Progenitor cell of endocrine pancreas (in vitro differentiated cells): ENCODE results near the gene ITIH1. TPM values are rescaled to one million over a fixed set of nuclear protein-coding genes. Genes with fewer than 3 reads are reported as not detected.

ENCODE experiments used
- DNase-seq: peaks from one replicate; pipeline ENCODE4 v3.0.0; 2021; ENCODE audit warnings: low spot score; ENCODE audit not compliant: unreplicated experiment
- H3K27ac Mint-ChIP-seq: 2 replicates; pipeline ENCODE4 v1.8.0; 2021; ENCODE audit warnings: mild to moderate bottlenecking, moderate library complexity, mixed read lengths
- H3K27me3 Mint-ChIP-seq: 2 replicates; pipeline ENCODE4 v1.8.0; 2021; ENCODE audit warnings: mixed read lengths
- H3K36me3 Mint-ChIP-seq: 2 replicates; pipeline ENCODE4 v1.8.0; 2022; ENCODE audit warnings: mixed read lengths; ENCODE audit not compliant: insufficient read depth
- H3K4me1 Mint-ChIP-seq: 2 replicates; pipeline ENCODE4 v1.8.0; 2021; ENCODE audit warnings: low read depth, mixed read lengths
- H3K4me3 Mint-ChIP-seq: 2 replicates; pipeline ENCODE4 v1.8.0; 2021; ENCODE audit warnings: low read depth, mild to moderate bottlenecking, moderate library complexity, mixed read lengths
- H3K9me3 Mint-ChIP-seq: 2 replicates; pipeline ENCODE4 v1.8.0; 2021; ENCODE audit warnings: low read depth, mixed read lengths
- total RNA-seq: library from RNA; stranded (reverse); gene quantifications from 2 replicates; pipeline ENCODE4 v1.2.1, GENCODE V29; 2021
- TF ChIP-seq, protein P1 (sequence below): fragments of 200-600 bp; sonication (generic); IDR thresholded peaks from one replicate; pipeline ENCODE4 v1.5.0; 2021; ENCODE audit warnings: antibody characterized with exemption, mild to moderate bottlenecking; ENCODE audit not compliant: unreplicated experiment

ITIH1 gene
- total RNA-seq, 1 donor from 2014 or later = 14.1 TPM

DNA sequence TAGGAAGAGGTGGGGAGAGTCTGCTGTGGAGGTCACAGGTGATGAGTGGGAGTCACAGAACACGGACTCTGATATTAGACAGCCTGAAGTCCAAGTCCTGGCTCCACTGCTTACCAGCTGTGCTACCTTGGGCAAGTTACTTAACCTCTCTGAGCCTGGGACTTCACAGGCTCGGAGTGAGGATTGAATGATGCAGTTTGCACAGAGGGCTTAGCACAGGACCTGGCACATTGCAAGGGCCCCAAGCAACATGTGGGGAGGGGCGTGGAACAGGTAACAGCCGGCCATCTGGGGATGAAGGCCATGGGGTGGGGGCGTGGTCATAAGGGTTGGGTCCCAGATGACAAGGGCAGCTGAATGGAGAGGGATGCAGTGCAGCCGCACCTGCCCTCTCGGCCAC, 12.9 kb downstream of the ITIH1 start:
- TF ChIP-seq, protein P1, sequence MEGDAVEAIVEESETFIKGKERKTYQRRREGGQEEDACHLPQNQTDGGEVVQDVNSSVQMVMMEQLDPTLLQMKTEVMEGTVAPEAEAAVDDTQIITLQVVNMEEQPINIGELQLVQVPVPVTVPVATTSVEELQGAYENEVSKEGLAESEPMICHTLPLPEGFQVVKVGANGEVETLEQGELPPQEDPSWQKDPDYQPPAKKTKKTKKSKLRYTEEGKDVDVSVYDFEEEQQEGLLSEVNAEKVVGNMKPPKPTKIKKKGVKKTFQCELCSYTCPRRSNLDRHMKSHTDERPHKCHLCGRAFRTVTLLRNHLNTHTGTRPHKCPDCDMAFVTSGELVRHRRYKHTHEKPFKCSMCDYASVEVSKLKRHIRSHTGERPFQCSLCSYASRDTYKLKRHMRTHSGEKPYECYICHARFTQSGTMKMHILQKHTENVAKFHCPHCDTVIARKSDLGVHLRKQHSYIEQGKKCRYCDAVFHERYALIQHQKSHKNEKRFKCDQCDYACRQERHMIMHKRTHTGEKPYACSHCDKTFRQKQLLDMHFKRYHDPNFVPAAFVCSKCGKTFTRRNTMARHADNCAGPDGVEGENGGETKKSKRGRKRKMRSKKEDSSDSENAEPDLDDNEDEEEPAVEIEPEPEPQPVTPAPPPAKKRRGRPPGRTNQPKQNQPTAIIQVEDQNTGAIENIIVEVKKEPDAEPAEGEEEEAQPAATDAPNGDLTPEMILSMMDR = no peak
- no peak for DNase-seq
- Mint-ChIP-seq H3K4me3 (no peak overlapping the region), H3K27ac (no peak overlapping the region), H3K4me1 (peaks cover 10% of the 10 kb centered on the region), H3K27me3 (peaks cover 3% of the 10 kb centered on the region), H3K36me3 (no peaks in the 10 kb centered on the region), H3K9me3 (no peaks in the 10 kb centered on the region)

DNA sequence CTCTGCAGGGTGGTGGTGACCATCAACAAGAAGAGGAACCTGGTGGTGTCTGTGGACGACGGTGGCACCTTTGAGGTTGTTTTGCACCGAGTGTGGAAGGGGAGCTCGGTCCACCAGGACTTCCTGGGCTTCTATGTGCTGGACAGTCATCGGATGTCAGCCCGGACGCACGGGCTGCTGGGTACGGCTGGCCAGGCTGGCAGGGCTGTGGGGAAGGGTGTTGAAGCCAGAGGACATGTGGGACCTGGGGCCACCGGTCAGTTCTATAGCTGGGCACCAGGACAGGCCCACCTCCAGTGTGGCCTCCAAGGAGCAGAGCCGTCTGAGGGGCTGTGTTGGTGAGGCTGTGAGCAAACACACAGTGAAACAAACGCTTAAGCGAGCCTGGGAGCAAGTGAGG, 13.3 kb downstream of the ITIH1 start:
- no peak overlapping the region for H3K4me3 Mint-ChIP-seq

DNA sequence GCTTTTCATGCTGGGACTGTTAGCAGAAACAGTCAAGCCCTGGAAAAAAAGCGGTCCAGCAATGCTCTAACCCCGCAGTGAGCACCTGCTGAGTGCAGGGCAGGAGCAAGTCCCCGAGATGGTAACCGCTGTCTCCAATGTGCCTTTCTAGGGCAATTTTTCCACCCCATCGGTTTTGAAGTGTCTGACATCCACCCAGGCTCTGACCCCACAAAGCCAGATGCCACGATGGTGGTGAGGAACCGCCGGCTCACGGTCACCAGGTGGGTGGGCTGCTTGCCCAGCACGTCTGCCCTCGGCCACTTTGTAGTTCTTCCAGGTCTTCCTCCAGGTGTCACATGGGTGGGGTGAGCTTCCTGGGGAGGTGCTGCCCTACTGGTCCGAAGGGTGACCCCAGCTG, 14.0 kb downstream of the ITIH1 start:
- H3K27me3 Mint-ChIP-seq = peaks cover 3% of the 10 kb centered on the region
- TF ChIP-seq, protein P1 = no peak
- H3K27ac Mint-ChIP-seq = no peak overlapping the region
- H3K9me3 Mint-ChIP-seq = no peaks in the 10 kb centered on the region
- H3K4me1 Mint-ChIP-seq = peaks cover 10% of the 10 kb centered on the region
- H3K4me3 Mint-ChIP-seq = no peak overlapping the region
- no peaks in the 10 kb centered on the region for H3K36me3 Mint-ChIP-seq
- no peak for DNase-seq

More for the DNA sequence above, 13.3 kb downstream of the ITIH1 start:
- Mint-ChIP-seq H3K4me1 (peaks cover 10% of the 10 kb centered on the region), H3K9me3 (no peaks in the 10 kb centered on the region), H3K27ac (no peak overlapping the region), H3K27me3 (peaks cover 3% of the 10 kb centered on the region), H3K36me3 (no peaks in the 10 kb centered on the region)
- DNase-seq = no peak
- TF ChIP-seq, protein P1 = no peak

DNA sequence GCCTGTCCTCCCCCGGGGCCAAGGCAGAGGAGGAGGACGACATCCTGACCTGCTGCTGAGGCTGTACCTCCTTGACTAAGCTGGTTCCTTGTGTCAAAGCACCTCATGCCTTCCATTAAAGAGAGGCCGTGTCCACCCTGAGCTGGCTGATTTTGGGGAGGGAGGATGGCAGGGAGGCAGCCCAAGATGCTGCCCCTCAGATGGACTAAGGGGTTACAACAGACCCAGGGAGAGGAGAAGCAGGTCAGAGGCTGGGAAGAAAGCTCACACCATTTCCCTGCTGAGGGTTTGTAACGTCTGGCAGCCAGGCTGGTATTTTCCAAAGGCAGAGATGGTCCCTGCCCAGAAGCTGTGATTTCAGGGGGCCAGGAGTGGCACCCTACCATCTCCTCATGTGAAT, 14.5 kb downstream of the ITIH1 start:
- peaks cover 3% of the 10 kb centered on the region for H3K27me3 Mint-ChIP-seq
- H3K4me1 Mint-ChIP-seq = peaks cover 7% of the 10 kb centered on the region
- no peaks in the 10 kb centered on the region for H3K36me3 Mint-ChIP-seq
- DNase-seq = no peak
- no peak overlapping the region for H3K27ac Mint-ChIP-seq
- no peak overlapping the region for H3K4me3 Mint-ChIP-seq
- TF ChIP-seq, protein P1 = no peak
- no peaks in the 10 kb centered on the region for H3K9me3 Mint-ChIP-seq

DNA sequence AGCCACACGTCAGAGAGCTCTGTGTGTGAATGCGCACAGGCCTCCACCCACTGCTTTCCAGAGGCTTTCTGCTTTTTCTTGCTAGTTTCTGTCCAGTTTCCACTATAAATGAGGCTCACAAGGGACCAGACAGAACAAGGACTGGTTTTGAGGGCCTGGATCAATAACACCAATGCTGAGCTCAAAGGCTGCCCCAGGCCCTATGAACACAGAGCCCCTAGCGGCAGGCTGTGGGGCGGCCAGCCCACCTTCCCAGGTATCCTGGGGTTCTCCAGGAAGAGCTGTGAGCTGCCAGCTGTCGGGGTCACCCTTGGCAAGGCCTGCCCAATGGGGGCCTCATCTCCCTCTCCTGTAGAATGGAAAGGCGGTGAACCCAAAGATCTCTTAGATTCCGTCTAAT, 15.0 kb downstream of the ITIH1 start:
- Mint-ChIP-seq H3K4me3 (no peak overlapping the region), H3K27ac (no peak overlapping the region), H3K27me3 (peaks cover 3% of the 10 kb centered on the region), H3K4me1 (peaks cover 7% of the 10 kb centered on the region), H3K36me3 (no peaks in the 10 kb centered on the region), H3K9me3 (no peaks in the 10 kb centered on the region)
- peak; percentile 32 for DNase-seq
- TF ChIP-seq, protein P1 = peak; percentile 71
